ENCODE data around the gene RAD51.
A peak's percentile ranks its signal among the peaks of the same experiment; 100 is the strongest.

DNA sequence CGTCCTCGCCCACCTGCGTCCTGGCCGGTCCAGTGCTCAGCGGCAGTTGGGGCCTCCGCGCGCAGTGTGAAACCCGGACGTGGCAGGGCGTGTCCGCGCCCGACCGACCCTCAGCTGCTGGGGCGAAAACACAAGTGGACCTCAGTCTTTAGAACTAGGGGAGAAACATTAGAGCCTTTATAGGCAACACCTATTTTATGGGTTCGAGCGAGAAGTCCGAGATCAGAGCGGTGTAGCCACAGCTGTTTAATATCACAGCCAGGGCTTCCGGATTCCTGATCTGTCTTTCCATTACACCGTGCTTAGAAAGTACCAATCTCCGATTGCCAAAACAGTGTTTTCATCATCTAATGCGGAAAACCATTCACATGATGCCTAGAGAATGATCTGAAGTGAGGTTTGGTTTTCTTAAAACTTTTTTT lies 506 bp downstream of the RAD51 start:
- TF ChIP-seq, protein P1, sequence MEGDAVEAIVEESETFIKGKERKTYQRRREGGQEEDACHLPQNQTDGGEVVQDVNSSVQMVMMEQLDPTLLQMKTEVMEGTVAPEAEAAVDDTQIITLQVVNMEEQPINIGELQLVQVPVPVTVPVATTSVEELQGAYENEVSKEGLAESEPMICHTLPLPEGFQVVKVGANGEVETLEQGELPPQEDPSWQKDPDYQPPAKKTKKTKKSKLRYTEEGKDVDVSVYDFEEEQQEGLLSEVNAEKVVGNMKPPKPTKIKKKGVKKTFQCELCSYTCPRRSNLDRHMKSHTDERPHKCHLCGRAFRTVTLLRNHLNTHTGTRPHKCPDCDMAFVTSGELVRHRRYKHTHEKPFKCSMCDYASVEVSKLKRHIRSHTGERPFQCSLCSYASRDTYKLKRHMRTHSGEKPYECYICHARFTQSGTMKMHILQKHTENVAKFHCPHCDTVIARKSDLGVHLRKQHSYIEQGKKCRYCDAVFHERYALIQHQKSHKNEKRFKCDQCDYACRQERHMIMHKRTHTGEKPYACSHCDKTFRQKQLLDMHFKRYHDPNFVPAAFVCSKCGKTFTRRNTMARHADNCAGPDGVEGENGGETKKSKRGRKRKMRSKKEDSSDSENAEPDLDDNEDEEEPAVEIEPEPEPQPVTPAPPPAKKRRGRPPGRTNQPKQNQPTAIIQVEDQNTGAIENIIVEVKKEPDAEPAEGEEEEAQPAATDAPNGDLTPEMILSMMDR (IDR thresholded peaks at IDR 0.05), result no peak
- TF ChIP-seq, protein P2, sequence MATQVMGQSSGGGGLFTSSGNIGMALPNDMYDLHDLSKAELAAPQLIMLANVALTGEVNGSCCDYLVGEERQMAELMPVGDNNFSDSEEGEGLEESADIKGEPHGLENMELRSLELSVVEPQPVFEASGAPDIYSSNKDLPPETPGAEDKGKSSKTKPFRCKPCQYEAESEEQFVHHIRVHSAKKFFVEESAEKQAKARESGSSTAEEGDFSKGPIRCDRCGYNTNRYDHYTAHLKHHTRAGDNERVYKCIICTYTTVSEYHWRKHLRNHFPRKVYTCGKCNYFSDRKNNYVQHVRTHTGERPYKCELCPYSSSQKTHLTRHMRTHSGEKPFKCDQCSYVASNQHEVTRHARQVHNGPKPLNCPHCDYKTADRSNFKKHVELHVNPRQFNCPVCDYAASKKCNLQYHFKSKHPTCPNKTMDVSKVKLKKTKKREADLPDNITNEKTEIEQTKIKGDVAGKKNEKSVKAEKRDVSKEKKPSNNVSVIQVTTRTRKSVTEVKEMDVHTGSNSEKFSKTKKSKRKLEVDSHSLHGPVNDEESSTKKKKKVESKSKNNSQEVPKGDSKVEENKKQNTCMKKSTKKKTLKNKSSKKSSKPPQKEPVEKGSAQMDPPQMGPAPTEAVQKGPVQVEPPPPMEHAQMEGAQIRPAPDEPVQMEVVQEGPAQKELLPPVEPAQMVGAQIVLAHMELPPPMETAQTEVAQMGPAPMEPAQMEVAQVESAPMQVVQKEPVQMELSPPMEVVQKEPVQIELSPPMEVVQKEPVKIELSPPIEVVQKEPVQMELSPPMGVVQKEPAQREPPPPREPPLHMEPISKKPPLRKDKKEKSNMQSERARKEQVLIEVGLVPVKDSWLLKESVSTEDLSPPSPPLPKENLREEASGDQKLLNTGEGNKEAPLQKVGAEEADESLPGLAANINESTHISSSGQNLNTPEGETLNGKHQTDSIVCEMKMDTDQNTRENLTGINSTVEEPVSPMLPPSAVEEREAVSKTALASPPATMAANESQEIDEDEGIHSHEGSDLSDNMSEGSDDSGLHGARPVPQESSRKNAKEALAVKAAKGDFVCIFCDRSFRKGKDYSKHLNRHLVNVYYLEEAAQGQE (IDR thresholded peaks at IDR 0.05; ENCODE audit: insufficient read depth in 1 of 2, low read depth in 2 of 2, low read length in 1 of 2), result no peak
- TF ChIP-seq POLR2AphosphoS5 (IDR thresholded peaks at IDR 0.05; ENCODE audit: low read depth, low read length) (no peak), SIN3A (IDR thresholded peaks at IDR 0.05; ENCODE audit: borderline replicate concordance, insufficient read depth, low read depth, low read length) (peak; percentile 89; the same call in 1 of the 2 replicates), TCF7L2 (IDR thresholded peaks at IDR 0.05; ENCODE audit: low read depth, low read length) (no peak)
